MM.1S (cell line): ENCODE measurements around the gene DYNLRB1.
"Not testable (repeated sequence)": the region's sequence is repeated elsewhere in the genome, so short reads cannot be mapped to it uniquely, and the experiment has no call there.

Experiments
- DNase-seq: peaks from one replicate; pipeline ENCODE4 v3.0.0-alpha.2; 2015
- H2AFZ ChIP-seq: fragments of 300-600 bp; sonication (generic); 2 replicates; pipeline ENCODE4 v1.6.0; 2016; ENCODE audit warnings: antibody characterized with exemption, low read length
- H3F3A ChIP-seq: fragments of 300-600 bp; sonication (generic); 2 replicates; pipeline ENCODE4 v1.6.1; 2016; ENCODE audit warnings: mild to moderate bottlenecking, antibody characterized with exemption, low read length, moderate library complexity, mixed read lengths; ENCODE audit not compliant: insufficient read depth
- H3K27ac ChIP-seq: fragments of 300-600 bp; sonication (generic); 2 replicates; pipeline ENCODE4 v1.5.1; 2016; ENCODE audit warnings: mild to moderate bottlenecking, low read length
- H3K27me3 ChIP-seq: fragments of 300-600 bp; sonication (generic); replicated peaks from 2 replicates; pipeline ENCODE4 v1.6.0; 2016; ENCODE audit warnings: low read length; ENCODE audit not compliant: insufficient read depth
- H3K36me3 ChIP-seq: fragments of 300-600 bp; sonication (generic); replicated peaks from 2 replicates; pipeline ENCODE4 v1.6.1; 2016; ENCODE audit warnings: mild to moderate bottlenecking, low read length, mixed read lengths; ENCODE audit not compliant: insufficient read depth
- H3K4me1 ChIP-seq: fragments of 300-600 bp; sonication (generic); 2 replicates; pipeline ENCODE4 v1.6.1; 2016; ENCODE audit warnings: low read length, mixed read lengths
- H3K4me2 ChIP-seq: fragments of 300-600 bp; sonication (generic); 2 replicates; pipeline ENCODE4 v1.6.0; 2016; ENCODE audit warnings: low read depth, low read length
- H3K4me3 ChIP-seq: fragments of 300-600 bp; sonication (generic); 2 replicates; pipeline ENCODE4 v1.5.1; 2016; ENCODE audit warnings: low read length, mixed read lengths
- H3K79me2 ChIP-seq: fragments of 300-600 bp; sonication (generic); 2 replicates; pipeline ENCODE4 v1.6.1; 2016; ENCODE audit warnings: mixed run types, low read length, mixed read lengths
- H3K9ac ChIP-seq: fragments of 300-600 bp; sonication (generic); 2 replicates; pipeline ENCODE4 v1.6.1; 2016; ENCODE audit warnings: low read length, mixed read lengths
- H3K9me2 ChIP-seq: fragments of 300-600 bp; sonication (generic); replicated peaks from 2 replicates; pipeline ENCODE4 v1.6.1; 2016; ENCODE audit warnings: mild to moderate bottlenecking, low read length, mixed read lengths; ENCODE audit not compliant: insufficient read depth
- H3K9me3 ChIP-seq: fragments of 300-600 bp; sonication (generic); replicated peaks from 2 replicates; pipeline ENCODE4 v1.6.1; 2016; ENCODE audit warnings: mild to moderate bottlenecking, low read length, mixed read lengths; ENCODE audit not compliant: insufficient read depth
- H4K20me1 ChIP-seq: fragments of 300-600 bp; sonication (generic); 2 replicates; pipeline ENCODE4 v1.6.1; 2016; ENCODE audit warnings: mild to moderate bottlenecking, low read length, moderate library complexity, mixed read lengths; ENCODE audit not compliant: insufficient read depth
- EZH2 ChIP-seq: fragments of 300-600 bp; sonication (generic); optimal IDR thresholded peaks from 2 replicates; pipeline ENCODE3; 2017; ENCODE audit warnings: low read depth, mild to moderate bottlenecking, antibody characterized with exemption, low read length, mixed read lengths
- EZH2phosphoT487 ChIP-seq: fragments of 300-600 bp; sonication (generic); IDR thresholded peaks from 2 replicates; pipeline ENCODE4 v1.6.1; 2018; ENCODE audit warnings: antibody characterized with exemption, low read length
- TF ChIP-seq, protein P1 (sequence below): fragments of 300-600 bp; sonication (generic); IDR thresholded peaks from 2 replicates; pipeline ENCODE4 v1.5.1; 2016; ENCODE audit warnings: antibody characterized with exemption, low read length, mixed read lengths

Gene DYNLRB1

GRCh38 chr20:34514897-34515483, 1.2 kb upstream of the DYNLRB1 start:
- H3K9ac ChIP-seq: peak overlapping the region; percentile 80
- H3F3A ChIP-seq: peaks cover 28% of the 10 kb centered on the region
- peaks cover 11% of the 10 kb centered on the region; the same call in 1 of the 2 replicates for H3K4me1 ChIP-seq
- H3K27me3 ChIP-seq: no peaks in the 10 kb centered on the region
- H3K79me2 ChIP-seq: peaks cover 38% of the 10 kb centered on the region
- H3K4me3 ChIP-seq: peak overlapping the region; percentile 84
- no peaks in the 10 kb centered on the region for H3K9me2 ChIP-seq
- no peak for TF ChIP-seq EZH2phosphoT487
- TF ChIP-seq, protein P1, sequence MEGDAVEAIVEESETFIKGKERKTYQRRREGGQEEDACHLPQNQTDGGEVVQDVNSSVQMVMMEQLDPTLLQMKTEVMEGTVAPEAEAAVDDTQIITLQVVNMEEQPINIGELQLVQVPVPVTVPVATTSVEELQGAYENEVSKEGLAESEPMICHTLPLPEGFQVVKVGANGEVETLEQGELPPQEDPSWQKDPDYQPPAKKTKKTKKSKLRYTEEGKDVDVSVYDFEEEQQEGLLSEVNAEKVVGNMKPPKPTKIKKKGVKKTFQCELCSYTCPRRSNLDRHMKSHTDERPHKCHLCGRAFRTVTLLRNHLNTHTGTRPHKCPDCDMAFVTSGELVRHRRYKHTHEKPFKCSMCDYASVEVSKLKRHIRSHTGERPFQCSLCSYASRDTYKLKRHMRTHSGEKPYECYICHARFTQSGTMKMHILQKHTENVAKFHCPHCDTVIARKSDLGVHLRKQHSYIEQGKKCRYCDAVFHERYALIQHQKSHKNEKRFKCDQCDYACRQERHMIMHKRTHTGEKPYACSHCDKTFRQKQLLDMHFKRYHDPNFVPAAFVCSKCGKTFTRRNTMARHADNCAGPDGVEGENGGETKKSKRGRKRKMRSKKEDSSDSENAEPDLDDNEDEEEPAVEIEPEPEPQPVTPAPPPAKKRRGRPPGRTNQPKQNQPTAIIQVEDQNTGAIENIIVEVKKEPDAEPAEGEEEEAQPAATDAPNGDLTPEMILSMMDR: no peak
- no peak for TF ChIP-seq EZH2
- no peaks in the 10 kb centered on the region; the same call in 1 of the 2 replicates for H3K36me3 ChIP-seq
- H4K20me1 ChIP-seq: no peaks in the 10 kb centered on the region
- H3K27ac ChIP-seq: peak overlapping the region; percentile 84
- peak overlapping the region; percentile 86 for H2AFZ ChIP-seq
- H3K9me3 ChIP-seq: no peaks in the 10 kb centered on the region
- peak overlapping the region; percentile 79 for H3K4me2 ChIP-seq
- no peak for DNase-seq

- peak overlapping the region; percentile 79 for H3K4me2 ChIP-seq
- H3K4me3 ChIP-seq: peak overlapping the region; percentile 84
- peaks cover 11% of the 10 kb centered on the region; the same call in 1 of the 2 replicates for H3K4me1 ChIP-seq
- DNase-seq: peak; percentile 80
- H4K20me1 ChIP-seq: no peaks in the 10 kb centered on the region
- H3K27ac ChIP-seq: peak overlapping the region; percentile 84
- H3F3A ChIP-seq: peaks cover 28% of the 10 kb centered on the region
- no peaks in the 10 kb centered on the region; the same call in 1 of the 2 replicates for H3K36me3 ChIP-seq
- peak overlapping the region; percentile 86 for H2AFZ ChIP-seq
- TF ChIP-seq EZH2: no peak
- TF ChIP-seq EZH2phosphoT487: no peak
- TF ChIP-seq, protein P1: no peak
- H3K9me3 ChIP-seq: no peaks in the 10 kb centered on the region
- peak overlapping the region; percentile 80 for H3K9ac ChIP-seq
- H3K9me2 ChIP-seq: no peaks in the 10 kb centered on the region
- H3K27me3 ChIP-seq: no peaks in the 10 kb centered on the region
- peaks cover 45% of the 10 kb centered on the region for H3K79me2 ChIP-seq
These were observed 557 bp upstream of the DYNLRB1 start for GRCh38 chr20:34515484-34516246.

- Histone ChIP-seq H3K27me3 (no peaks in the 10 kb centered on the region), H3K79me2 (peaks cover 59% of the 10 kb centered on the region), H3F3A (peaks cover 28% of the 10 kb centered on the region), H3K36me3 (no peaks in the 10 kb centered on the region; the same call in 1 of the 2 replicates), H3K4me3 (peak overlapping the region; percentile 84), H3K9me2 (no peaks in the 10 kb centered on the region), H3K9me3 (no peaks in the 10 kb centered on the region), H3K27ac (peak overlapping the region; percentile 84; the same call in 1 of the 2 replicates), H3K9ac (peak overlapping the region; percentile 80; the same call in 1 of the 2 replicates), H3K4me2 (peak overlapping the region; percentile 79), H4K20me1 (no peaks in the 10 kb centered on the region), H3K4me1 (peaks cover 13% of the 10 kb centered on the region; the same call in 1 of the 2 replicates), H2AFZ (0 out of 2 replicates have a peak overlapping the region, but pooled peaks have one; percentile 86)
- DNase-seq: no peak
- TF ChIP-seq EZH2phosphoT487 (no peak), EZH2 (no peak)
- TF ChIP-seq, protein P1: no peak
These were observed 888 bp downstream of the DYNLRB1 start for GRCh38 chr20:34517114-34517505.

GRCh38 chr20:34518863-34519262, 2.6 kb downstream of the DYNLRB1 start:
- not testable (repeated sequence) for DNase-seq, H3K4me2 ChIP-seq, H3K9me2 ChIP-seq, H3K36me3 ChIP-seq, H2AFZ ChIP-seq, H3K27me3 ChIP-seq, H3K4me3 ChIP-seq, H3K27ac ChIP-seq, H3K9ac ChIP-seq, H4K20me1 ChIP-seq, H3K9me3 ChIP-seq
- H3K79me2 ChIP-seq: peaks cover 75% of the 10 kb centered on the region
- peaks cover 21% of the 10 kb centered on the region; the same call in 1 of the 2 replicates for H3K4me1 ChIP-seq
- peaks cover 32% of the 10 kb centered on the region for H3F3A ChIP-seq

GRCh38 chr20:34519841-34520240, 3.6 kb downstream of the DYNLRB1 start:
- not testable (repeated sequence) for H4K20me1 ChIP-seq, H3K36me3 ChIP-seq, H3K4me3 ChIP-seq, H3K27me3 ChIP-seq, H3K9me3 ChIP-seq, H3K9ac ChIP-seq, H3K4me2 ChIP-seq, H2AFZ ChIP-seq, H3K9me2 ChIP-seq, H3K27ac ChIP-seq, DNase-seq
- Histone ChIP-seq H3F3A (peaks cover 25% of the 10 kb centered on the region), H3K4me1 (peaks cover 16% of the 10 kb centered on the region; the same call in 1 of the 2 replicates), H3K79me2 (peaks cover 85% of the 10 kb centered on the region)
